NB4 (cell line): ENCODE results near the gene SLC10A3.

Experiments used
- CTCF ChIP-seq: IDR thresholded peaks from one replicate; pipeline ENCODE4 v1.5.1; 2012; ENCODE audit warnings: low read depth, low read length
- MYC ChIP-seq: IDR thresholded peaks from 2 replicates; pipeline ENCODE4 v1.6.1; 2011; ENCODE audit warnings: low read depth, low read length
- POLR2A ChIP-seq: IDR thresholded peaks from 2 replicates; pipeline ENCODE4 v1.6.1; 2011; ENCODE audit warnings: mild to moderate bottlenecking; ENCODE audit not compliant: insufficient read length; ENCODE audit errors: extremely low read depth
- TF ChIP-seq, protein P1 (sequence below): IDR thresholded peaks from 2 replicates; pipeline ENCODE4 v1.6.1; 2011; ENCODE audit warnings: low read depth, low read length

DNA sequence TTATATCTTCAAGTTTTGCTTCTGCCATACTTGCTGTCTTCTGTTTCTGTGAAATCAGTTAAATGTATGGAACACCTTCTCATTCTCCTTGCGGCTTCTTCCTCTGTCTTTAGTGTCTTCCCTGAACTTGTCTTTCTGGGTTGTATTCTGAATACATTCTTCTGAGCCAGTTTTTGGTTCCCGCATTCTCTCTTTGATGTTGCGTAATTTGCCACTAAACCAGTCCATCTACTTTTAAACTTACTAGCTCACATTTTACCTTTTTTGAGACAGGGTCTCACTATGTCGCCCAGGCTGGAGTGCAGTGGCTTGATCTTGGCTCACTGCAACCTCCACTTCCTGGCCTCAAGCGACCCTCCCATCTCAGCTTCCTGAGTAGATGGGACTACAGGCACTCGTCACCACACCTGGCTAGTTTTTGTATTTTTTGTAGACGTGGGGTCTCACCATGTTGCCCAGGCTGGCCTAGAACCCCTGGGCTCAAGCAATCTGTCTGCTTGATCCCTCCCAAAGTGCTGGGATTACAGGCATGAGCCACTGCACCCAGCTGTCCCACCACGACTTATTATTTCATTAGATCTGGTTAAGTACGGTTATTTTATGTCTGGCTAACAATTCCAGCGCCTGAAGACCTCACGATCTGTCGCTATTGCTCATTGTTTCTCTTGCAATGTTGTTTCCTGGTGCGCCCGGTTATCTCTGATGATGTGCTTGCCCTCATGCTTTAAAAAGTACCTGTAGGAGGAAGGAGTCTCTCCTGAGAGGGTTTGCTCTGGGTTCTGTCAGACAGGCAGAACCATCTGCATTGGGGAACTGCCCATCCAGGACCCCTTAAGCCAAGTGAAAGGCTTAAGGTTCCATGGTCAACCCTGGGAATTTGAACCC, 35.4 kb upstream of the SLC10A3 start:
- TF ChIP-seq CTCF (no peak), POLR2A (no peak), MYC (no peak)
- TF ChIP-seq, protein P1, sequence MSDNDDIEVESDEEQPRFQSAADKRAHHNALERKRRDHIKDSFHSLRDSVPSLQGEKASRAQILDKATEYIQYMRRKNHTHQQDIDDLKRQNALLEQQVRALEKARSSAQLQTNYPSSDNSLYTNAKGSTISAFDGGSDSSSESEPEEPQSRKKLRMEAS = no peak
